ENCODE results near the gene KCNQ1. TPM values are rescaled to one million over a fixed set of nuclear protein-coding genes. Genes with fewer than 3 reads are reported as not detected.

The KCNQ1 gene
- total RNA-seq, 1 donor from 2014 or later = 52.9 TPM

GRCh38 chr11:2412323-2412722 lies 32.5 kb upstream of the KCNQ1 start:
- intact Hi-C loops (cut with DNase I) = no loop called here
- TF ChIP-seq, protein P1, sequence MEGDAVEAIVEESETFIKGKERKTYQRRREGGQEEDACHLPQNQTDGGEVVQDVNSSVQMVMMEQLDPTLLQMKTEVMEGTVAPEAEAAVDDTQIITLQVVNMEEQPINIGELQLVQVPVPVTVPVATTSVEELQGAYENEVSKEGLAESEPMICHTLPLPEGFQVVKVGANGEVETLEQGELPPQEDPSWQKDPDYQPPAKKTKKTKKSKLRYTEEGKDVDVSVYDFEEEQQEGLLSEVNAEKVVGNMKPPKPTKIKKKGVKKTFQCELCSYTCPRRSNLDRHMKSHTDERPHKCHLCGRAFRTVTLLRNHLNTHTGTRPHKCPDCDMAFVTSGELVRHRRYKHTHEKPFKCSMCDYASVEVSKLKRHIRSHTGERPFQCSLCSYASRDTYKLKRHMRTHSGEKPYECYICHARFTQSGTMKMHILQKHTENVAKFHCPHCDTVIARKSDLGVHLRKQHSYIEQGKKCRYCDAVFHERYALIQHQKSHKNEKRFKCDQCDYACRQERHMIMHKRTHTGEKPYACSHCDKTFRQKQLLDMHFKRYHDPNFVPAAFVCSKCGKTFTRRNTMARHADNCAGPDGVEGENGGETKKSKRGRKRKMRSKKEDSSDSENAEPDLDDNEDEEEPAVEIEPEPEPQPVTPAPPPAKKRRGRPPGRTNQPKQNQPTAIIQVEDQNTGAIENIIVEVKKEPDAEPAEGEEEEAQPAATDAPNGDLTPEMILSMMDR (IDR thresholded peaks at IDR 0.05) = no peak
- Histone ChIP-seq H3K27me3 (peaks cover 5% of the 10 kb centered on the region), H3K36me3 (no peaks in the 10 kb centered on the region), H3K4me3 (no peak overlapping the region), H3K27ac (no peak overlapping the region), H3K4me1 (no peaks in the 10 kb centered on the region), H3K9me3 (no peaks in the 10 kb centered on the region)
- no peak for DNase-seq
- no peak for ATAC-seq

DNA sequence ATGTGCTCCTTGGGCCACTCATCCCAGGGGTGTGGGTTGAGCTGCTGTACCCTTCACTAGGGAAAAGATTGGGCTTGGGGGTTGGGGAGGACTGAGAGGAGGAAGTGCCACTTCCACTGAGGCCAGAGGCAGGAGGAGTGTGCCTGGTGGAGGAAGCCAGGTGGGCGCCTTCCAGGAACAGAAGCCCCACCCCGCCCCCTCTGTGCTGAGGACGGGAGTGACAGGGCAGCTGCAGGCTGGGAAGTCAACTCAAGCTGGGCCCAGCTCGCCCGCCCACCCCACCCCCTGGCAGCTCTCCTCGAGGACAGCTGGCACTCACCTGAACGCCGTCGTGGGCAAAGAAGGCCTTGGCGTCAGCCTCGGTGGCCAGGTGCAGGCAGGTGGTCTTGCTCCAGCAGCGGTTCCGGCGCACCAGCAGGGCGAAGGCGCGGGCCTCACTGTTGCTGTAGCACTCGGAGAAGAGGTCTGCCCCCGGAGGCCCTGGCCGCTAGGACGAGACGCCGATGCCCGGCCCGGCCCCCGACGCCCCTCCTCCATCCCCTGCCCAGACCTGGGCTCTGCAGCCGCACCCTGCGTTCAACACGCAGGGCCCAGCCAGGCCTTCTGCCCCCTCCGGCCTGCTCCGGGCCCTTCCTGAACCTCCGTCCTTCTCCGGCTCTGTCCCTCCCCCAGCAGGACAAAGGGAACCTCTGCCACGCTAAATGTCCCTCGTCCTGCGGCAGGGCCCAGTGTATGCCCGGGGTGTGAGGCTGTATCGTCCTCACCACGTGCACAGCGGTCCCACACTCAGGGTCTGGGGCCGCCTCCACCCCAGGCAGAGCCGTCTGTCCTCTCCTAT lies 30.8 kb upstream of the KCNQ1 start:
- no peaks in the 10 kb centered on the region for H3K36me3 ChIP-seq
- H3K9me3 ChIP-seq = no peaks in the 10 kb centered on the region
- intact Hi-C loops (cut with DNase I) = no loop called here
- TF ChIP-seq, protein P1 (IDR thresholded peaks at IDR 0.05) = no peak
- DNase-seq (no peak), ATAC-seq (no peak)
- H3K27me3 ChIP-seq = peaks cover 5% of the 10 kb centered on the region
- H3K4me1 ChIP-seq = no peaks in the 10 kb centered on the region
- no peak overlapping the region for H3K4me3 ChIP-seq
- H3K27ac ChIP-seq = no peak overlapping the region

- Histone ChIP-seq H3K4me1 (no peaks in the 10 kb centered on the region), H3K4me3 (no peak overlapping the region), H3K27me3 (peaks cover 5% of the 10 kb centered on the region), H3K27ac (no peak overlapping the region), H3K9me3 (no peaks in the 10 kb centered on the region), H3K36me3 (no peaks in the 10 kb centered on the region)
- DNase-seq (no peak), ATAC-seq (no peak)
- intact Hi-C loops (cut with DNase I) = no loop called here
- TF ChIP-seq, protein P1 (IDR thresholded peaks at IDR 0.05) = no peak
Observed at GRCh38 chr11:2414616-2415015, 30.2 kb upstream of the KCNQ1 start.

GRCh38 chr11:2415171-2415570 lies 29.6 kb upstream of the KCNQ1 start:
- no peak for ATAC-seq

DNA sequence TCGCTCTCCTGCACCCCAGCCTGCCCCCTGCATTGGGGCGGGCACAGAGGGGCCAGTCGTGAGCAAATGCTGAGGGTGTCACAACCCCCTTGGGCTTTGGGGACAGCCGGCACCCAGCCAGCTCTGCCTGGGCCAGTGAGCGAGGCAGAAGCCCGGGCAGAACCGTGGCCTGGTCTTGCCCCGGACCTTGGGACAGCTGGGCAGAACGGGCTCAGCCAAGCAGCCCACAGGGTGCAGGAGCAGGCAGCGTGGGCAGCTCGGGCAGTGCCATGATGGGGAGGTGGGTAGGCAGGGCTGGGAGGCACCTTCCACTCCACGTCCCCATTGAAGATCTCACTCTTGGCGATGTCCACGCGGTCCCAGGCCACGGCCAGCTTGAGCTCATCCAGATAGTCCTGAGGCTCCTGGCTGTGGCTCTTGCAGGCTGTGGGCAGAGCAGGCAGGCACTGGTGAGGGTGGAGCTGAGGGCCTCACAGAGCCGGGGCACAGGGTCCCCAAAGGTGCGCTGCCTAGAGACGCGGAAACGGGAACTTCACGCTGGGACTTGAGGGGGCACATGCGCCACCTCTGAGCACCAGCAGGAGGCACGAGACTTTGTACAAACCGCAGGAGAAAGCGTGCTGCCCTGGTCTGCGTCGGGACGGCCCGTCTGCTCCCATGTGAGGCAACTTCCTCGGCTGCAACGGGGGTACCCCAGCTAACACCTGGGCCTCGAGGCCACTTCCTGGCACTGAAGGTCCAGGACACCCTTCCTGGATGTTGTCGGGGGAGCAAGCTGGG lies 29.0 kb upstream of the KCNQ1 start:
- Histone ChIP-seq H3K36me3 (no peaks in the 10 kb centered on the region), H3K27me3 (no peaks in the 10 kb centered on the region), H3K4me1 (peaks cover 7% of the 10 kb centered on the region), H3K27ac (no peak overlapping the region), H3K4me3 (no peak overlapping the region), H3K9me3 (no peaks in the 10 kb centered on the region)
- ATAC-seq = no peak
- no peak for DNase-seq
- intact Hi-C loops (cut with DNase I) = no loop called here
- TF ChIP-seq, protein P1 (IDR thresholded peaks at IDR 0.05) = no peak

More at GRCh38 chr11:2415171-2415570, 29.6 kb upstream of the KCNQ1 start:
- TF ChIP-seq, protein P1 (IDR thresholded peaks at IDR 0.05) = no peak
- DNase-seq = no peak
- Histone ChIP-seq H3K4me3 (no peak overlapping the region), H3K9me3 (no peaks in the 10 kb centered on the region), H3K27ac (no peak overlapping the region), H3K27me3 (peaks cover 4% of the 10 kb centered on the region), H3K36me3 (no peaks in the 10 kb centered on the region), H3K4me1 (peaks cover under 1% of the 10 kb centered on the region)
- intact Hi-C loops (cut with DNase I) = no loop called here

Measured in upper lobe of right lung (tissue), 1 donor.